ENCODE results near the gene HDAC4. TPM values are rescaled to one million over a fixed set of nuclear protein-coding genes. Genes with fewer than 3 reads are reported as not detected.

HDAC4 gene
- total RNA-seq, 2 experiments from 2014 or later, result 22.6 to 24.5 TPM

- peaks cover 2% of the 10 kb centered on the region for H3K4me1 Mint-ChIP-seq (ENCODE audit: low read depth)
- DNase-seq, result no peak
- CTCF ChIA-PET, result no interaction called here
- no peak for ATAC-seq
- no peak overlapping the region for H3K27ac Mint-ChIP-seq
- peaks cover 13% of the 10 kb centered on the region for H3K36me3 Mint-ChIP-seq (ENCODE audit: low read depth)
- H3K27me3 Mint-ChIP-seq, result no peaks in the 10 kb centered on the region
- H3K4me3 Mint-ChIP-seq, result no peak overlapping the region
- no peaks in the 10 kb centered on the region for H3K9me3 Mint-ChIP-seq
- intact Hi-C loops (cut with micrococcal nuclease), result no loop called here
- POLR2A ChIA-PET, result interaction anchor here (1.5 kb wide), 1 partner anchor 11 kb away, joined by 4 read pairs; no protein-coding TSS in a partner anchor
- TF ChIP-seq CTCF (IDR thresholded peaks at IDR 0.05), result no peak
Observed at GRCh38 chr2:239387811-239388210, 13.0 kb downstream of the HDAC4 start.

- no peaks in the 10 kb centered on the region for H3K9me3 Mint-ChIP-seq
- ATAC-seq (no peak), DNase-seq (no peak)
- ChIA-PET CTCF (no interaction called here), POLR2A (interaction anchor here (1.5 kb wide), 1 partner anchor 12 kb away, joined by 4 read pairs; no protein-coding TSS in a partner anchor)
- no peaks in the 10 kb centered on the region for H3K27me3 Mint-ChIP-seq
- no peak overlapping the region for H3K4me3 Mint-ChIP-seq
- peaks cover 6% of the 10 kb centered on the region for H3K4me1 Mint-ChIP-seq (ENCODE audit: low read depth)
- no peak overlapping the region for H3K27ac Mint-ChIP-seq
- peaks cover 13% of the 10 kb centered on the region for H3K36me3 Mint-ChIP-seq (ENCODE audit: low read depth)
- TF ChIP-seq CTCF (IDR thresholded peaks at IDR 0.05), result no peak
- intact Hi-C loops (cut with micrococcal nuclease), result no loop called here
Observed at GRCh38 chr2:239386872-239387445, 13.9 kb downstream of the HDAC4 start.

GRCh38 chr2:239386001-239386670 is 14.7 kb downstream of the HDAC4 start:
- DNase-seq, result no peak
- Mint-ChIP-seq H3K4me1 (ENCODE audit: low read depth) (peaks cover 14% of the 10 kb centered on the region), H3K27me3 (no peaks in the 10 kb centered on the region), H3K27ac (no peak overlapping the region), H3K4me3 (no peak overlapping the region), H3K36me3 (ENCODE audit: low read depth) (peaks cover 13% of the 10 kb centered on the region), H3K9me3 (no peaks in the 10 kb centered on the region)
- TF ChIP-seq CTCF (IDR thresholded peaks at IDR 0.05), result no peak
- CTCF ChIA-PET, result no interaction called here
- intact Hi-C loops (cut with micrococcal nuclease), result no loop called here
- POLR2A ChIA-PET, result no interaction called here
- ATAC-seq, result no peak

GRCh38 chr2:239385096-239386000 is 15.5 kb downstream of the HDAC4 start:
- Mint-ChIP-seq H3K27ac (no peak overlapping the region), H3K4me3 (no peak overlapping the region), H3K9me3 (no peaks in the 10 kb centered on the region), H3K27me3 (no peaks in the 10 kb centered on the region), H3K36me3 (ENCODE audit: low read depth) (peaks cover 13% of the 10 kb centered on the region), H3K4me1 (ENCODE audit: low read depth) (peaks cover 21% of the 10 kb centered on the region)
- CTCF ChIA-PET, result no interaction called here
- POLR2A ChIA-PET, result no interaction called here
- intact Hi-C loops (cut with micrococcal nuclease), result no loop called here
- TF ChIP-seq CTCF (IDR thresholded peaks at IDR 0.05), result no peak
- no peak for ATAC-seq
- DNase-seq, result no peak

Measured in activated CD8-positive, alpha-beta T cell treated with anti-CD3 and anti-CD28 coated beads for 36 hours (primary cell).